Mesenchymal stem cell (in vitro differentiated cells and primary cell): ENCODE measurements around the gene TSPEAR.

Experiments
- DNase-seq: peaks from one replicate; pipeline ENCODE4 v3.0.0-alpha.2; 2013
- H2AFZ ChIP-seq: one replicate; pipeline ENCODE4 v1.6.1; 2013; ENCODE audit warnings: low read depth, mild to moderate bottlenecking, control low read depth, inconsistent platforms, low read length, moderate library complexity
- H2AK5ac ChIP-seq: 2 replicates; pipeline ENCODE4 v1.6.1; 2013; ENCODE audit warnings: low read length, moderate library complexity, mild to moderate bottlenecking, inconsistent platforms; ENCODE audit not compliant: severe bottlenecking
- H2BK120ac ChIP-seq: one replicate; pipeline ENCODE4 v1.6.1; 2013; ENCODE audit warnings: low read depth, mild to moderate bottlenecking, inconsistent platforms, low read length, moderate library complexity
- H2BK12ac ChIP-seq, 2 experiments: one replicate each; pipeline ENCODE4 v1.6.1; 2013; ENCODE audit warnings: inconsistent platforms in 2 of 2, low read length in 2 of 2, mild to moderate bottlenecking in 2 of 2, moderate library complexity in 2 of 2, control low read depth in 1 of 2
- H2BK15ac ChIP-seq: one replicate; pipeline ENCODE4 v1.6.1; 2013; ENCODE audit warnings: mild to moderate bottlenecking, low read depth, inconsistent platforms; ENCODE audit not compliant: poor library complexity, severe bottlenecking
- H2BK5ac ChIP-seq: 2 replicates; pipeline ENCODE4 v1.6.1; 2013; ENCODE audit warnings: low read depth, mild to moderate bottlenecking, low read length, control low read depth, inconsistent platforms; ENCODE audit not compliant: poor library complexity, severe bottlenecking
- H3K14ac ChIP-seq, 2 experiments: one replicate each; pipeline ENCODE4 v1.6.1; 2013; ENCODE audit warnings: inconsistent platforms in 2 of 2, low read length in 2 of 2, control low read depth in 1 of 2, mild to moderate bottlenecking in 1 of 2, moderate library complexity in 1 of 2
- H3K18ac ChIP-seq, 2 experiments: one replicate each; pipeline ENCODE4 v1.6.1; 2013; ENCODE audit warnings: inconsistent platforms in 2 of 2, low read length in 2 of 2, control low read depth in 1 of 2, low read depth in 1 of 2, mild to moderate bottlenecking in 1 of 2
- H3K23ac ChIP-seq, 2 experiments: one replicate each; pipeline ENCODE4 v1.6.1; 2013; ENCODE audit warnings: inconsistent platforms in 2 of 2, low read length in 2 of 2, mild to moderate bottlenecking in 2 of 2, moderate library complexity in 2 of 2, control low read depth in 1 of 2
- H3K27ac ChIP-seq: 2 replicates; pipeline ENCODE4 v1.5.1; 2013; ENCODE audit warnings: mild to moderate bottlenecking, moderate library complexity, low read length, control low read depth, inconsistent platforms; ENCODE audit not compliant: poor library complexity, severe bottlenecking
- H3K27me3 ChIP-seq, 2 experiments: 2 replicates each; pipeline versions ENCODE4 v1.6.1 to v1.7.0; 2013; ENCODE audit warnings: low read length in 2 of 2, mild to moderate bottlenecking in 2 of 2, moderate library complexity in 2 of 2, control low read depth in 1 of 2, inconsistent platforms in 1 of 2; ENCODE audit not compliant: control insufficient read depth in 1 of 2, insufficient read depth in 1 of 2
- H3K36me3 ChIP-seq, 2 experiments: 2 replicates each; pipeline versions ENCODE4 v1.6.1 to v1.7.0; 2013; ENCODE audit warnings: low read length in 2 of 2, control low read depth in 1 of 2, inconsistent platforms in 1 of 2, low read depth in 1 of 2, mild to moderate bottlenecking in 1 of 2; ENCODE audit not compliant: insufficient read depth in 2 of 2, control insufficient read depth in 1 of 2
- H3K4ac ChIP-seq, 2 experiments: one replicate each; pipeline ENCODE4 v1.6.1; 2013; ENCODE audit warnings: inconsistent platforms in 2 of 2, low read length in 2 of 2, mild to moderate bottlenecking in 2 of 2, moderate library complexity in 2 of 2, control low read depth in 1 of 2, low read depth in 1 of 2
- H3K4me1 ChIP-seq: 2 replicates; pipeline ENCODE4 v1.6.1; 2013; ENCODE audit warnings: low read depth, low read length, control low read depth; ENCODE audit not compliant: control insufficient read depth, insufficient read depth
- H3K4me2 ChIP-seq: 2 replicates; pipeline ENCODE4 v1.6.1; 2013; ENCODE audit warnings: low read length, mild to moderate bottlenecking, inconsistent platforms; ENCODE audit not compliant: poor library complexity, severe bottlenecking
- H3K4me3 ChIP-seq, 2 experiments: 2 replicates each; pipeline versions ENCODE4 v1.5.1 to v1.7.0; 2013; ENCODE audit warnings: low read length in 2 of 2, mild to moderate bottlenecking in 2 of 2, control low read depth in 1 of 2, low read depth in 1 of 2; ENCODE audit not compliant: insufficient read depth in 1 of 2
- H3K79me1 ChIP-seq: replicated peaks from 2 replicates; pipeline ENCODE4 v1.6.1; 2013; ENCODE audit warnings: mild to moderate bottlenecking, control low read depth, low read length, inconsistent platforms; ENCODE audit not compliant: poor library complexity, severe bottlenecking
- H3K9ac ChIP-seq: 2 replicates; pipeline ENCODE4 v1.7.0; 2013; ENCODE audit warnings: mild to moderate bottlenecking, low read length, moderate library complexity
- H3K9me3 ChIP-seq: 2 replicates; pipeline ENCODE4 v1.7.0; 2013; ENCODE audit warnings: mild to moderate bottlenecking, low read length; ENCODE audit not compliant: control insufficient read depth
- H4K8ac ChIP-seq: one replicate; pipeline ENCODE4 v1.6.1; 2013; ENCODE audit warnings: inconsistent platforms, mild to moderate bottlenecking, low read length, moderate library complexity
- H4K91ac ChIP-seq: one replicate; pipeline ENCODE4 v1.6.1; 2013; ENCODE audit warnings: mild to moderate bottlenecking, low read length, inconsistent platforms
- WGBS: methylation state at CpG from one replicate; pipeline ENCODE4 v1.1.7; 2013; ENCODE audit warnings: mixed read lengths; 5-methylcytosine and 5-hydroxymethylcytosine counted together

Gene TSPEAR

GRCh38 chr21:44510508-44511218 lies 200.7 kb downstream of the TSPEAR start:
- Histone ChIP-seq H3K36me3 (no peaks in the 10 kb centered on the region), H2AK5ac (no peak overlapping the region), H3K18ac (no peak overlapping the region), H3K9me3 (no peaks in the 10 kb centered on the region), H3K4ac (no peak overlapping the region), H2BK120ac (no peak overlapping the region), H4K8ac (no peak overlapping the region), H3K9ac (no peak overlapping the region), H3K27ac (no peak overlapping the region), H3K4me2 (peak overlapping the region; percentile 3), H2BK12ac (no peak overlapping the region), H2AFZ (no peak overlapping the region), H4K91ac (no peak overlapping the region), H3K79me1 (no peaks in the 10 kb centered on the region), H3K14ac (no peak overlapping the region), H2BK5ac (no peak overlapping the region), H3K27me3 (peaks cover 28 to 57% of the 10 kb centered on the region in 2 experiments), H3K4me3 (no peak overlapping the region), H2BK15ac (no peak overlapping the region), H3K23ac (no peak overlapping the region), H3K4me1 (peaks cover 9% of the 10 kb centered on the region)
- WGBS = 46% methylated on average over 36 of the region's 36 CpGs
- no peak for DNase-seq

- no peak overlapping the region for H2AK5ac ChIP-seq
- no peak for DNase-seq
- H3K4me1 ChIP-seq = peaks cover 9% of the 10 kb centered on the region
- no peak overlapping the region for H3K9ac ChIP-seq
- peaks cover 28 to 58% of the 10 kb centered on the region in 2 experiments for H3K27me3 ChIP-seq
- H2BK12ac ChIP-seq = no peak overlapping the region
- 69% methylated on average over 18 of the region's 18 CpGs for WGBS
- H2BK5ac ChIP-seq = no peak overlapping the region
- no peak overlapping the region for H3K27ac ChIP-seq
- H3K14ac ChIP-seq = no peak overlapping the region
- no peak overlapping the region for H3K18ac ChIP-seq
- H3K23ac ChIP-seq = no peak overlapping the region
- no peak overlapping the region for H2BK15ac ChIP-seq
- H4K91ac ChIP-seq = no peak overlapping the region
- H4K8ac ChIP-seq = no peak overlapping the region
- no peaks in the 10 kb centered on the region for H3K9me3 ChIP-seq
- no peak overlapping the region for H2AFZ ChIP-seq
- no peak overlapping the region for H3K4me3 ChIP-seq
- no peaks in the 10 kb centered on the region for H3K36me3 ChIP-seq
- H3K79me1 ChIP-seq = no peaks in the 10 kb centered on the region
- no peak overlapping the region for H2BK120ac ChIP-seq
- no peak overlapping the region for H3K4me2 ChIP-seq
- no peak overlapping the region for H3K4ac ChIP-seq
Observed at GRCh38 chr21:44510109-44510507, 201.3 kb downstream of the TSPEAR start.

GRCh38 chr21:44509539-44509938 lies 201.8 kb downstream of the TSPEAR start:
- H2AK5ac ChIP-seq = no peak overlapping the region
- no peak overlapping the region for H4K8ac ChIP-seq
- H2AFZ ChIP-seq = no peak overlapping the region
- H3K4me3 ChIP-seq = no peak overlapping the region
- H3K4ac ChIP-seq = no peak overlapping the region
- H3K18ac ChIP-seq = no peak overlapping the region
- H2BK12ac ChIP-seq = no peak overlapping the region
- H2BK120ac ChIP-seq = no peak overlapping the region
- H3K27me3 ChIP-seq = peaks cover 28 to 58% of the 10 kb centered on the region in 2 experiments
- no peaks in the 10 kb centered on the region for H3K36me3 ChIP-seq
- no peak overlapping the region for H3K23ac ChIP-seq
- DNase-seq = no peak
- H3K4me2 ChIP-seq = no peak overlapping the region
- H3K79me1 ChIP-seq = no peaks in the 10 kb centered on the region
- H2BK15ac ChIP-seq = no peak overlapping the region
- H2BK5ac ChIP-seq = no peak overlapping the region
- no peaks in the 10 kb centered on the region for H3K9me3 ChIP-seq
- WGBS = 93% methylated on average over 9 of the region's 12 CpGs
- no peak overlapping the region for H3K9ac ChIP-seq
- H3K27ac ChIP-seq = no peak overlapping the region
- no peak overlapping the region for H4K91ac ChIP-seq
- peaks cover 9% of the 10 kb centered on the region for H3K4me1 ChIP-seq
- H3K14ac ChIP-seq = no peak overlapping the region

GRCh38 chr21:44508711-44509445 lies 202.5 kb downstream of the TSPEAR start:
- no peak overlapping the region for H3K4me3 ChIP-seq
- peaks cover 28 to 58% of the 10 kb centered on the region in 2 experiments for H3K27me3 ChIP-seq
- H2BK5ac ChIP-seq = no peak overlapping the region
- H2AK5ac ChIP-seq = no peak overlapping the region
- no peak overlapping the region for H2BK120ac ChIP-seq
- H3K27ac ChIP-seq = no peak overlapping the region
- H3K9me3 ChIP-seq = no peaks in the 10 kb centered on the region
- H3K14ac ChIP-seq = peak overlapping the region in 1 of 2 experiments; percentile 69
- H2BK12ac ChIP-seq = no peak overlapping the region
- H3K79me1 ChIP-seq = no peaks in the 10 kb centered on the region
- H3K4me1 ChIP-seq = peaks cover 9% of the 10 kb centered on the region
- H3K36me3 ChIP-seq = no peaks in the 10 kb centered on the region
- H2AFZ ChIP-seq = no peak overlapping the region
- H3K23ac ChIP-seq = no peak overlapping the region
- no peak for DNase-seq
- no peak overlapping the region for H4K8ac ChIP-seq
- no peak overlapping the region for H3K18ac ChIP-seq
- H2BK15ac ChIP-seq = no peak overlapping the region
- H4K91ac ChIP-seq = no peak overlapping the region
- no peak overlapping the region for H3K4me2 ChIP-seq
- no peak overlapping the region for H3K9ac ChIP-seq
- H3K4ac ChIP-seq = no peak overlapping the region
- 89% methylated on average over 30 of the region's 30 CpGs for WGBS
